Stimulated activated CD4-positive, alpha-beta T cell treated with anti-CD3 and anti-CD28 coated beads, Interleukin-2, amount 100 ng/mL, for 4 hours (primary cell): Measurements from ENCODE around the gene PLAA.
"Not testable (repeated sequence)": the region's sequence is repeated elsewhere in the genome, so short reads cannot be mapped to it uniquely, and the experiment has no call there.

Source experiments
- DNase-seq: peaks from one replicate; pipeline ENCODE4 v3.0.0-alpha.2; 2020; ENCODE audit warnings: low read depth

Gene PLAA

GRCh38 chr9:26928902-26929495, 18.0 kb downstream of the PLAA start:
- no peak for DNase-seq

DNA sequence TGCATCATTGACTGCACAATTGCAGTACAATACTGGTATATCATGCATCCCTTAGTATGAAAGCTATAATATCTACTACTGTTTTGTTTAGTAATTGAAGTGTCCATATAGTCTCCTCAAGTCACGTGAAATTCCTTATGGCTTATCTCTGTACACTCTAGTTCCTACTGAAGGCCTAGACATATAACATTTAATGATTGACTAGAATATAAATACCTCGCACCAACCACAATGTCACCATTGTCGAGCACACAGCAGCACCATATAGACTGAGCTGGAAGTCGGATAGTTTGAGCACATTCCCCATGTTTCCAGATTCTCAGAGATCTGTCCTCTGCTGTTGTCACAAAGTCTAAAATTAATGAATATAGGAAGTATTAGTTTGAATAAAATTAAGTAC, 21.4 kb downstream of the PLAA start:
- no peak for DNase-seq

- no peak for DNase-seq
These were observed 27.3 kb downstream of the PLAA start for GRCh38 chr9:26919698-26920097.

- no peak for DNase-seq
These were observed 33.8 kb downstream of the PLAA start for GRCh38 chr9:26913138-26913668.

- no peak for DNase-seq
These were observed 42.4 kb downstream of the PLAA start for GRCh38 chr9:26904671-26905070.

GRCh38 chr9:26904070-26904469, 43.0 kb downstream of the PLAA start:
- no peak for DNase-seq

DNA sequence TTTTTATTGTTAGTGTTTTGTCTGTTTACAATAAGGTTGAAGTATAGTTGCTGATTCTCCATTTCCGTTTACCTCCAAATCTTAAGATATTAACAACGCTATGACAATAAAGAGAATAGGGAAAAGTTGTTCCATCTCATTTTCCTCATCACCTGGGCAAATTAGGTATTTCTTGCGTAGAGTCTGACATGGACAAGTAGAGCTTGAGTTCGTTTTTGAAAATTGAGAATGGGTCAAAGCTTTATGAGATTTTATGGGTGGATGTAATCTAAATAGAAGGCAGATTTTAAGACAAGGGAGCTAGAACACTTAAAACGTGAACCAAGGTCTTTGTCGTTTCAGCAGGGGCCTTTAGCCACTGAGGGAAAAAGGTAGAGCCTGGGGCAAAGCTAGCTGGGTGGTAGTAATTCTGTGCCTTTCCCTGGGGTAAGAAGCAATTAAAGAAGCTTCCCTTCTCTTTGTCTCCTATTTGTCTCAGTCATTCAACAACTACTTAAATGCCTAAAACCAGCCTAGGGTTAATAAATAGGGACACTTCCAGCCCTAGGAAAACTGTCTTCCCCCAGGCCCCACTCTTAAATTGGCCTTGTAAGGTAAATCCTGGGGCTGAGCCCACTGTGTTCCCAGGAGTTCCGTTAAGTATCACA, 53.9 kb downstream of the PLAA start:
- no peak for DNase-seq

GRCh38 chr9:26892251-26893029, 54.6 kb downstream of the PLAA start, which contains the start of gene CAAP1:
Gene CAAP1, minus strand, starts transcription at chr9:26892802. Its CDS starts 87 bp downstream, at chr9:26892715.
- peak; percentile 92 for DNase-seq

GRCh38 chr9:26891726-26892125, 55.3 kb downstream of the PLAA start:
- DNase-seq, result no peak

GRCh38 chr9:26888271-26888670, 58.8 kb downstream of the PLAA start:
- DNase-seq, result no peak

- DNase-seq, result no peak
These were observed 64.9 kb downstream of the PLAA start for GRCh38 chr9:26882154-26882553.

DNA sequence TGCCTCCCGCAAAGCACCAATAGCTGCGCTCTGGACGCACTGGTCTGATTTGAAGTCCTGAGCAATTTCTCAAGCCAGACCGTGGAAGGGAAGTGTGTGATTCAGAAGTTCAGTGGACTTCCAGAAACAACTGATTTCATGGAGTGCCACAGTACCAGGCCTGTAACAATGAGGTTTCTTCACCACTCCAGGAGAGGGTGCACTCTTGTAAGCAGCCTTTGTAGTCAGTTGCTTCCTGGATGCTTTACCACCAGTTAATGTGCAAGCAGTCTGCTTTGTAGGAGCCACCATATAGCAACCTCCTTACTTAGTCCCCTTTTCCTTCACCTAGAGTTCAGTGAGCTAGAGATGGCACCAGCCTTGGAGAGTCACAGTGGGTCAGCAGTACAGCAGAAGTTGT, 66.8 kb downstream of the PLAA start:
- DNase-seq, result no peak

- DNase-seq, result not testable (repeated sequence)
These were observed 71.9 kb downstream of the PLAA start for GRCh38 chr9:26875155-26875554.

DNA sequence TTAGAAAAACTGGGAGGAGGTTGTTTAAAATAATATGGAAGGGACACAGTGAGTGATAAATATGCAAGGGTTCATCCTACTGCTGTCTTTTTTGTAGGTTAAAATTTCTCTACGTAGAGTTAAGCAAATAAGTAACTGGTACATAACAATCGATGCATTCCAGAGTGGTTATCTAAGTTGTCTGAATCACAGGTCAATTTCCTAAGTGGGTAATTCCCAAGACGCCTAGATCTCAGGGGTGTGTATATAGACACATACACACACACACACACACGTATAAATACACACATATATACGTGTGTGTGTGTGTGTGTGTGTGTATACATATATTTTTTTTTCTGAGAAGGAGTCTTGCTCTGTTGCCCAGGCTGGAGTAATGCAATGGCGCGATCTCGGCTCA, 76.8 kb downstream of the PLAA start:
- no peak for DNase-seq

GRCh38 chr9:26863074-26863473, 84.0 kb downstream of the PLAA start:
- no peak for DNase-seq

- DNase-seq, result no peak
These were observed 90.5 kb downstream of the PLAA start for GRCh38 chr9:26856413-26857032.
